NCI-H82 (cell line): Measurements from ENCODE around the gene RAB31.

Experiments
- DNase-seq: peaks from one replicate; lab custom pipeline; 2025; lab: John Stamatoyannopoulos, UW

The RAB31 gene

GRCh38 chr18:9714266-9715087 is 6.4 kb downstream of the RAB31 start:
- no peak for DNase-seq

- DNase-seq, result no peak
Measured at GRCh38 chr18:9715088-9715343, 6.9 kb downstream of the RAB31 start.

GRCh38 chr18:9715978-9716774 is 8.1 kb downstream of the RAB31 start:
- DNase-seq, result no peak

- DNase-seq, result no peak
Measured at GRCh38 chr18:9716780-9717563, 8.9 kb downstream of the RAB31 start.

GRCh38 chr18:9719421-9719981 is 11.4 kb downstream of the RAB31 start:
- DNase-seq, result peak; percentile 41

GRCh38 chr18:9720327-9720726 is 12.2 kb downstream of the RAB31 start:
- no peak for DNase-seq

GRCh38 chr18:9721893-9722550 is 13.9 kb downstream of the RAB31 start:
- DNase-seq, result no peak

GRCh38 chr18:9722691-9723090 is 14.6 kb downstream of the RAB31 start:
- peak; percentile 21 for DNase-seq

- no peak for DNase-seq
Measured at GRCh38 chr18:9724797-9725585, 16.9 kb downstream of the RAB31 start.

- DNase-seq, result no peak
Measured at GRCh38 chr18:9726175-9726574, 18.1 kb downstream of the RAB31 start.

GRCh38 chr18:9726936-9727335 is 18.8 kb downstream of the RAB31 start:
- DNase-seq, result no peak

- DNase-seq, result no peak
Measured at GRCh38 chr18:9730786-9731185, 22.7 kb downstream of the RAB31 start.

GRCh38 chr18:9731380-9731779 is 23.3 kb downstream of the RAB31 start:
- no peak for DNase-seq

- no peak for DNase-seq
Measured at GRCh38 chr18:9732031-9732430, 23.9 kb downstream of the RAB31 start.

GRCh38 chr18:9734189-9734588 is 26.1 kb downstream of the RAB31 start:
- no peak for DNase-seq

- DNase-seq, result no peak
Measured at GRCh38 chr18:9735238-9735637, 27.1 kb downstream of the RAB31 start.

- DNase-seq, result no peak
Measured at GRCh38 chr18:9735879-9736278, 27.8 kb downstream of the RAB31 start.

- no peak for DNase-seq
Measured at GRCh38 chr18:9736286-9736835, 28.3 kb downstream of the RAB31 start.

GRCh38 chr18:9737006-9737405 is 28.9 kb downstream of the RAB31 start:
- no peak for DNase-seq

- DNase-seq, result peak; percentile 26
Measured at GRCh38 chr18:9737472-9738121, 29.5 kb downstream of the RAB31 start.
